PC-3 (cell line): ENCODE data around the gene GPR22. TPM values are rescaled to one million over a fixed set of nuclear protein-coding genes. Genes with fewer than 3 reads are reported as not detected.

Experiments
- ATAC-seq: fragments of 200-7000 bp; cut with Tn5 transposase; 2 replicates; pipeline ENCODE4 v1.9.1; 2020; ENCODE audit warnings: mild to moderate bottlenecking, moderate library complexity
- BruUV-seq: library from RNA; stranded (reverse); fragments of 400-500 nt; replicated peaks from 2 replicates; lab custom pipeline; 2021; lab: Mats Ljungman, UMichigan
- CTCF ChIA-PET: fragments of 300-600 bp; sonication (Branson Sonifier 250); formaldehyde crosslinking; loops from one replicate; lab custom pipeline; 2022; ENCODE audit warnings: antibody characterized with exemption; lab: Charles Lee
- POLR2A ChIA-PET: fragments of 300-600 bp; sonication (Branson Sonifier 250); formaldehyde crosslinking; loops from one replicate; lab custom pipeline; 2022; ENCODE audit warnings: antibody characterized with exemption; ENCODE audit not compliant: unreplicated experiment; lab: Charles Lee
- DNase-seq: peaks from one replicate; pipeline ENCODE4 v3.0.0-alpha.2; 2015
- H2AFZ ChIP-seq: fragments of 300-600 bp; sonication (generic); 2 replicates; pipeline ENCODE4 v1.6.0; 2016; ENCODE audit warnings: antibody characterized with exemption, low read length
- H3F3A ChIP-seq: fragments of 300-600 bp; sonication (generic); one replicate; pipeline ENCODE4 v1.6.0; 2017; ENCODE audit warnings: antibody characterized with exemption, low read length, control low read depth, mild to moderate bottlenecking; ENCODE audit not compliant: unreplicated experiment
- H3K27ac ChIP-seq: fragments of 300-600 bp; sonication (generic); 2 replicates; pipeline ENCODE4 v1.5.1; 2016; ENCODE audit warnings: mild to moderate bottlenecking, low read length
- H3K27me3 ChIP-seq: fragments of 300-600 bp; sonication (generic); 2 replicates; pipeline ENCODE4 v1.6.1; 2016; ENCODE audit warnings: low read length, mixed read lengths
- H3K36me3 ChIP-seq: fragments of 300-600 bp; sonication (generic); 2 replicates; pipeline ENCODE4 v1.6.1; 2016; ENCODE audit warnings: low read depth, mixed run types, low read length, mixed read lengths
- H3K4me1 ChIP-seq: fragments of 300-600 bp; sonication (generic); 2 replicates; pipeline ENCODE4 v1.5.1; 2016; ENCODE audit warnings: low read length; ENCODE audit not compliant: insufficient read depth
- H3K4me2 ChIP-seq: fragments of 300-600 bp; sonication (generic); 2 replicates; pipeline ENCODE4 v1.6.0; 2016; ENCODE audit warnings: low read length
- H3K4me3 ChIP-seq: fragments of 300-600 bp; sonication (generic); 2 replicates; pipeline ENCODE4 v1.5.1; 2016; ENCODE audit warnings: mild to moderate bottlenecking, low read length, mixed read lengths
- H3K79me2 ChIP-seq: fragments of 300-600 bp; sonication (generic); 2 replicates; pipeline ENCODE4 v1.6.1; 2017; ENCODE audit warnings: low read length, mixed read lengths
- H3K9ac ChIP-seq: fragments of 300-600 bp; sonication (generic); 2 replicates; pipeline ENCODE4 v1.6.0; 2016; ENCODE audit warnings: mild to moderate bottlenecking, low read length
- H3K9me2 ChIP-seq: fragments of 300-600 bp; sonication (generic); replicated peaks from 2 replicates; pipeline ENCODE4 v1.6.1; 2016; ENCODE audit warnings: mixed run types, low read length, mixed read lengths
- H3K9me3 ChIP-seq: fragments of 300-600 bp; sonication (generic); 2 replicates; pipeline ENCODE4 v1.6.1; 2016; ENCODE audit warnings: low read length, mixed read lengths
- H4K20me1 ChIP-seq: fragments of 300-600 bp; sonication (generic); 2 replicates; pipeline ENCODE4 v1.6.1; 2016; ENCODE audit warnings: low read length, mixed read lengths
- CTCF ChIP-seq: fragments of 300-600 bp; sonication (generic); conservative IDR thresholded peaks from 2 replicates; pipeline ENCODE4 v1.5.1; 2017; ENCODE audit warnings: antibody characterized with exemption, low read depth, mild to moderate bottlenecking, low read length
- EZH2 ChIP-seq: fragments of 300-600 bp; sonication (generic); IDR thresholded peaks from one replicate; pipeline ENCODE4 v1.6.1; 2017; ENCODE audit warnings: antibody characterized with exemption, mild to moderate bottlenecking, low read length; ENCODE audit not compliant: unreplicated experiment
- EZH2phosphoT487 ChIP-seq: fragments of 300-600 bp; sonication (generic); IDR thresholded peaks from 2 replicates; pipeline ENCODE4 v1.6.1; 2018; ENCODE audit warnings: mild to moderate bottlenecking, antibody characterized with exemption, low read length, borderline replicate concordance
- intact Hi-C: fragments of 100-400 bp; cut with micrococcal nuclease; formaldehyde crosslinking; loops from 2 replicates; pipeline ENCODE4 v1.9.0; 2023
- total RNA-seq: library from RNA; depleted of rRNA; stranded (reverse); fragments of >200 nt; gene quantifications from 2 replicates; pipeline ENCODE4 v1.2.3, GENCODE V29; 2014

The GPR22 gene
- total RNA-seq, 1 experiment from 2014 or later: not detected

GRCh38 chr7:107468824-107469223 lies 1.0 kb upstream of the GPR22 start:
- Histone ChIP-seq H3K27ac (no peak overlapping the region), H3K4me1 (0 out of 2 replicates have a peak, but pooled peaks cover under 1% of the 10 kb centered on the region), H3K36me3 (no peaks in the 10 kb centered on the region), H3F3A (no peaks in the 10 kb centered on the region), H3K9me2 (no peaks in the 10 kb centered on the region), H4K20me1 (no peaks in the 10 kb centered on the region), H3K9me3 (no peaks in the 10 kb centered on the region), H3K9ac (no peak overlapping the region), H3K27me3 (no peaks in the 10 kb centered on the region), H3K4me3 (no peak overlapping the region), H3K4me2 (no peak overlapping the region), H3K79me2 (no peaks in the 10 kb centered on the region), H2AFZ (no peak overlapping the region)
- DNase-seq (no peak), ATAC-seq (no peak)
- intact Hi-C loops: no loop called here
- CTCF ChIA-PET: interaction anchor here (0.6 kb wide), 1 partner anchor 194 kb away, joined by 3 read pairs; no protein-coding TSS in a partner anchor
- TF ChIP-seq EZH2phosphoT487: no peak
- TF ChIP-seq EZH2: no peak
- no peak for TF ChIP-seq CTCF
- BruUV-seq: no TSS peak
- POLR2A ChIA-PET: no interaction called here

- no peak for ATAC-seq
- no TSS peak for BruUV-seq
- CTCF ChIA-PET: no interaction called here
- H3K79me2 ChIP-seq: no peaks in the 10 kb centered on the region
- no peaks in the 10 kb centered on the region for H3K27me3 ChIP-seq
- no peaks in the 10 kb centered on the region for H3K9me2 ChIP-seq
- H3K9me3 ChIP-seq: no peaks in the 10 kb centered on the region
- intact Hi-C loops: no loop called here
- no peaks in the 10 kb centered on the region for H3K36me3 ChIP-seq
- H3K9ac ChIP-seq: no peak overlapping the region
- H2AFZ ChIP-seq: no peak overlapping the region
- no peak overlapping the region for H3K27ac ChIP-seq
- H3K4me3 ChIP-seq: no peak overlapping the region
- TF ChIP-seq CTCF: no peak
- no peak for TF ChIP-seq EZH2
- no peak for TF ChIP-seq EZH2phosphoT487
- H3F3A ChIP-seq: no peaks in the 10 kb centered on the region
- no peaks in the 10 kb centered on the region for H4K20me1 ChIP-seq
- POLR2A ChIA-PET: no interaction called here
- H3K4me2 ChIP-seq: no peak overlapping the region
- no peak for DNase-seq
- H3K4me1 ChIP-seq: no peaks in the 10 kb centered on the region
These were observed 1.6 kb downstream of the GPR22 start for GRCh38 chr7:107471292-107472070.

- Histone ChIP-seq H3K79me2 (no peaks in the 10 kb centered on the region), H3K4me3 (no peak overlapping the region), H3K9me2 (no peaks in the 10 kb centered on the region), H3K9me3 (no peaks in the 10 kb centered on the region), H3K27me3 (no peaks in the 10 kb centered on the region), H3K4me2 (no peak overlapping the region), H3K4me1 (no peaks in the 10 kb centered on the region), H3K9ac (no peak overlapping the region), H3F3A (no peaks in the 10 kb centered on the region), H4K20me1 (no peaks in the 10 kb centered on the region), H2AFZ (no peak overlapping the region), H3K36me3 (no peaks in the 10 kb centered on the region), H3K27ac (no peak overlapping the region)
- intact Hi-C loops: no loop called here
- POLR2A ChIA-PET: no interaction called here
- DNase-seq (no peak), ATAC-seq (no peak)
- no TSS peak for BruUV-seq
- CTCF ChIA-PET: interaction anchor here (0.7 kb wide), 1 partner anchor 242 kb away, joined by 3 read pairs; no protein-coding TSS in a partner anchor
- TF ChIP-seq CTCF (no peak), EZH2phosphoT487 (no peak), EZH2 (no peak)
These were observed 2.3 kb downstream of the GPR22 start for GRCh38 chr7:107472116-107472515.
